Astrocyte (in vitro differentiated cells and primary cell): ENCODE measurements around the gene MAP7D3. TPM values are rescaled to one million over a fixed set of nuclear protein-coding genes. Genes with fewer than 3 reads are reported as not detected.

Source experiments
- DNase-seq: peaks from one replicate; pipeline ENCODE4 v3.0.0-alpha.2; 2010; ENCODE audit warnings: low read depth
- FAIRE-seq: peaks from 2 replicates; lab custom pipeline; 2011; peaks lifted over from hg19 to GRCh38; lab: Jason Lieb, UNC
- H2AFZ ChIP-seq: 2 replicates; pipeline ENCODE4 v1.6.0; 2012; ENCODE audit warnings: low read depth, low read length, inconsistent platforms
- H3K27ac ChIP-seq: 2 replicates; pipeline ENCODE4 v1.5.1; 2011; ENCODE audit warnings: low read depth, low read length, inconsistent platforms
- H3K27me3 ChIP-seq: 2 replicates; pipeline ENCODE4 v1.6.0; 2011; ENCODE audit warnings: low read length, inconsistent platforms; ENCODE audit not compliant: insufficient read depth
- H3K36me3 ChIP-seq: 2 replicates; pipeline ENCODE4 v1.5.1; 2011; ENCODE audit warnings: low read length, inconsistent platforms; ENCODE audit not compliant: insufficient read depth
- H3K4me1 ChIP-seq: 2 replicates; pipeline ENCODE4 v1.5.1; 2011; ENCODE audit warnings: low read length, inconsistent platforms; ENCODE audit not compliant: insufficient read depth
- H3K4me2 ChIP-seq: 2 replicates; pipeline ENCODE4 v1.6.0; 2012; ENCODE audit warnings: low read length, inconsistent platforms
- H3K4me3 ChIP-seq: 2 replicates; pipeline ENCODE4 v1.5.1; 2011; ENCODE audit warnings: low read depth, mild to moderate bottlenecking, low read length, inconsistent platforms; ENCODE audit not compliant: insufficient read depth
- H3K79me2 ChIP-seq: 2 replicates; pipeline ENCODE4 v1.6.0; 2012; ENCODE audit warnings: mild to moderate bottlenecking, low read length, inconsistent platforms; ENCODE audit not compliant: insufficient read depth
- H3K9ac ChIP-seq: 2 replicates; pipeline ENCODE4 v1.6.0; 2012; ENCODE audit warnings: mild to moderate bottlenecking, low read length, inconsistent platforms
- H3K9me3 ChIP-seq: 2 replicates; pipeline ENCODE4 v1.5.1; 2012; ENCODE audit warnings: low read depth, mild to moderate bottlenecking, low read length, inconsistent platforms; ENCODE audit not compliant: insufficient read depth
- H4K20me1 ChIP-seq: 2 replicates; pipeline ENCODE4 v1.6.0; 2012; ENCODE audit warnings: low read length, inconsistent platforms; ENCODE audit not compliant: insufficient read depth
- H3K27ac Mint-ChIP-seq: one replicate; pipeline ENCODE4 v1.8.0; 2021; ENCODE audit warnings: mild to moderate bottlenecking, mixed read lengths; ENCODE audit not compliant: unreplicated experiment
- H3K27me3 Mint-ChIP-seq: one replicate; pipeline ENCODE4 v1.8.0; 2021; ENCODE audit warnings: low read depth, mixed read lengths; ENCODE audit not compliant: unreplicated experiment
- H3K36me3 Mint-ChIP-seq: one replicate; pipeline ENCODE4 v1.8.0; 2021; ENCODE audit warnings: low read depth, mixed read lengths; ENCODE audit not compliant: unreplicated experiment
- H3K4me1 Mint-ChIP-seq: one replicate; pipeline ENCODE4 v1.8.0; 2021; ENCODE audit warnings: low read depth, mixed read lengths; ENCODE audit not compliant: unreplicated experiment
- H3K4me3 Mint-ChIP-seq: one replicate; pipeline ENCODE4 v1.8.0; 2021; ENCODE audit warnings: mild to moderate bottlenecking, moderate library complexity, mixed read lengths; ENCODE audit not compliant: unreplicated experiment
- H3K9me3 Mint-ChIP-seq: one replicate; pipeline ENCODE4 v1.8.0; 2021; ENCODE audit warnings: mild to moderate bottlenecking, mixed read lengths; ENCODE audit not compliant: unreplicated experiment
- CTCF ChIP-seq: IDR thresholded peaks from 2 replicates; pipeline ENCODE4 v1.5.1; 2011; ENCODE audit warnings: low read depth, mild to moderate bottlenecking, inconsistent platforms, low read length, moderate library complexity; ENCODE audit not compliant: insufficient read depth
- EZH2 ChIP-seq: IDR thresholded peaks from 2 replicates; pipeline ENCODE4 v1.6.1; 2012; ENCODE audit warnings: mild to moderate bottlenecking, low read length, inconsistent platforms; ENCODE audit not compliant: insufficient read depth
- total RNA-seq: library from RNA; stranded (reverse); gene quantifications from 2 replicates; pipeline ENCODE4 v1.2.1, GENCODE V29; 2021

Gene MAP7D3
- total RNA-seq, 1 donor from 2014 or later: 19.4 TPM

GRCh38 chrX:136271300-136271699 lies 20.1 kb upstream of the MAP7D3 start:
- TF ChIP-seq EZH2: no peak
- TF ChIP-seq CTCF: no peak
- H3K27ac Mint-ChIP-seq: no peak overlapping the region
- H3K9ac ChIP-seq: no peak overlapping the region
- no peaks in the 10 kb centered on the region for H3K79me2 ChIP-seq
- peaks cover 3% of the 10 kb centered on the region for H3K4me1 Mint-ChIP-seq
- H3K4me3 Mint-ChIP-seq: no peak overlapping the region
- H3K36me3 Mint-ChIP-seq: no peaks in the 10 kb centered on the region
- no peak overlapping the region for H3K4me3 ChIP-seq
- H3K9me3 Mint-ChIP-seq: no peaks in the 10 kb centered on the region
- no peak overlapping the region for H3K4me2 ChIP-seq
- H3K27me3 Mint-ChIP-seq: no peaks in the 10 kb centered on the region
- no peaks in the 10 kb centered on the region for H4K20me1 ChIP-seq
- H3K27me3 ChIP-seq: no peaks in the 10 kb centered on the region
- no peaks in the 10 kb centered on the region for H3K9me3 ChIP-seq
- H3K27ac ChIP-seq: no peak overlapping the region
- no peak for DNase-seq
- no peak overlapping the region for H2AFZ ChIP-seq
- no peaks in the 10 kb centered on the region for H3K36me3 ChIP-seq
- H3K4me1 ChIP-seq: no peaks in the 10 kb centered on the region
- no peak for FAIRE-seq

DNA sequence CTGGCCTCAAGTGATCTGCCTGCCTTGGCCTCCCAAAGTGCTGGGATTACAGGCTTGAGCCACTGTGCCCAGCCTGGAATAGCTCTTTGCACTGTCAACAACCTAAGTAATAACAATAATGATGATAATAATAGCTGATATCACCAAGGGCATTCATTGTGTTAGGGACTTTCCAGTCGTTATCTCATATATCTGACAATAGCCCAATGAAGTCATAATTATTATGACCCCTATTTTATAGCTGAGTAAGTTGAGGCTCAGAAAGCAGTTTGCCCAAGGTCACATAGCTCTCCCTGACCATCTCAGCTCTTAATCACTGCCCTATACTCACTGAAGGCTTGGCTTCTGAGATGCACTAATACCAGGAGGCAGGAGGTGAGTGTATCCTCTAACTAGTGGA lies 18.7 kb upstream of the MAP7D3 start:
- Histone ChIP-seq H3K4me3 (no peak overlapping the region), H3K27me3 (no peaks in the 10 kb centered on the region), H3K9ac (no peak overlapping the region), H3K36me3 (no peaks in the 10 kb centered on the region), H3K4me1 (no peaks in the 10 kb centered on the region), H3K79me2 (no peaks in the 10 kb centered on the region), H4K20me1 (no peaks in the 10 kb centered on the region), H3K9me3 (no peaks in the 10 kb centered on the region), H3K4me2 (no peak overlapping the region), H2AFZ (no peak overlapping the region), H3K27ac (no peak overlapping the region)
- Mint-ChIP-seq H3K4me3 (no peak overlapping the region), H3K27ac (no peak overlapping the region), H3K4me1 (peaks cover 3% of the 10 kb centered on the region), H3K27me3 (no peaks in the 10 kb centered on the region), H3K36me3 (no peaks in the 10 kb centered on the region), H3K9me3 (no peaks in the 10 kb centered on the region)
- no peak for DNase-seq
- TF ChIP-seq CTCF: no peak
- TF ChIP-seq EZH2: no peak
- peak; percentile 13 for FAIRE-seq

DNA sequence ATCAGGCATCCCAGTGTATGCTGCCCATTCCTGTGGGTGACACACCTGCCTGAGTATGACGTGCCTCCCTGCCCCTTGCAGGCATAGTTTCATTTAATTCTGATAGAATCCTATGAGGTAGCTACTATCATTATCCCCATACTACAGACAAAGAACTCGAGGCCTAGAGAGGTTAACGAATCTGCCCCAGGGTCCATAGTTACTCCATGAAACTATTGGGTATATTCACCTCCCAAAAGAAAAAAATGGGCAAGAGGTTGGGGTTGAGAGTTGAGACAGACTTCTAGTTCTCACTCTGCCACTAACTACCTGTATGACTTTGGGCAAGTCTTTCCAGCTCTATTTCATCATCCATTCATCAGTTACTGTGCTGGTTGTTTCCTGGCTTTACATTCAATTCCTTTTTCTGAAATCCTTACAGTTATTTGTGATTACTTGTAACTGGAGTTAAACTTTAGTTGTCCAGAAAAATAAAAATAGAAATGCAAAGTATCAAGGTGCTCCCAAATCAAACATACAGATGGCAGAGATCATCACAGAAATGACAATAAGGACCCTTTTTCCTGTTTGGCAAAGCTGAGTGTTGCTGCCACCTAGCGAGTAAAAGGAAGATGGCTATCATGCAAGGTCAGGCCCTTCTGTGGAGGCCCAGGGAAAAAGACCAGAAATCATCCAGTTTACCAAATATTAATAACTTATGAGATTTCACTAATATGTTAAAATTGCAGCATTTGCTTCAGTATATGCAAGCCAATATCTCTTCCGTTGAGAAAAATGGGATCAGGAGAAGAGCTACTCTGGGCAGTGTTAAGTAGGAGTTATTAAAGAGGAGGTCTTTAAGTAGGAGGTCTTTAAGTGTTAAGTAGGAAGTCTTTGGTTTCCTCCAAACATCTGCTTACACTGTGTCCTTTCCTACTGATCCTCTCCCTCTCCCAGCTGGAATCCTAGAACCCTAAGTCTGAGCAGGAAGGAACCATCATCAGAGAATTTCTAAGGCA lies 17.1 kb upstream of the MAP7D3 start:
- H3K4me1 Mint-ChIP-seq: peaks cover under 1% of the 10 kb centered on the region
- no peaks in the 10 kb centered on the region for H3K36me3 ChIP-seq
- no peaks in the 10 kb centered on the region for H3K9me3 Mint-ChIP-seq
- FAIRE-seq (peak; percentile 92), DNase-seq (no peak)
- no peaks in the 10 kb centered on the region for H3K9me3 ChIP-seq
- H3K36me3 Mint-ChIP-seq: no peaks in the 10 kb centered on the region
- no peaks in the 10 kb centered on the region for H3K79me2 ChIP-seq
- H2AFZ ChIP-seq: no peak overlapping the region
- H3K27me3 ChIP-seq: no peaks in the 10 kb centered on the region
- H3K27ac ChIP-seq: no peak overlapping the region
- no peak overlapping the region for H3K9ac ChIP-seq
- H3K4me3 Mint-ChIP-seq: no peak overlapping the region
- H3K27me3 Mint-ChIP-seq: no peaks in the 10 kb centered on the region
- no peak overlapping the region for H3K27ac Mint-ChIP-seq
- H3K4me1 ChIP-seq: no peaks in the 10 kb centered on the region
- no peak overlapping the region for H3K4me2 ChIP-seq
- no peaks in the 10 kb centered on the region for H4K20me1 ChIP-seq
- peak; percentile 61 for TF ChIP-seq CTCF
- TF ChIP-seq EZH2: no peak
- H3K4me3 ChIP-seq: no peak overlapping the region
